Sigmoid colon (tissue), 7 donors: ENCODE data around the gene ACSF2. TPM values are rescaled to one million over a fixed set of nuclear protein-coding genes. Genes with fewer than 3 reads are reported as not detected.

ENCODE experiments used
- DNase-seq: peaks from one replicate; pipeline ENCODE4 v3.0.0-alpha.2; 2019
- H3K27ac ChIP-seq, 4 donors: fragments of 200-600 bp; sonication (generic); one replicate each; pipeline ENCODE4 v1.5.1; 2016 to 2019; ENCODE audit warnings: mild to moderate bottlenecking in 1 of 4
- H3K27me3 ChIP-seq, 3 donors: fragments of 200-600 bp; sonication (generic); one replicate each; pipeline ENCODE4 v1.5.1; 2019; ENCODE audit warnings: mild to moderate bottlenecking in 1 of 3
- H3K36me3 ChIP-seq, 4 donors: fragments of 200-600 bp; sonication (generic); one replicate each; pipeline ENCODE4 v1.5.1; 2016 to 2019
- H3K4me1 ChIP-seq, 4 donors: fragments of 200-600 bp; sonication (generic); one replicate each; pipeline ENCODE4 v1.5.1; 2017 to 2019
- H3K4me3 ChIP-seq, 4 donors: fragments of 200-600 bp; sonication (generic); one replicate each; pipeline ENCODE4 v1.5.1; 2017 to 2019; ENCODE audit warnings: mild to moderate bottlenecking in 2 of 4, moderate library complexity in 1 of 4
- H3K9me3 ChIP-seq, 4 donors: fragments of 200-600 bp in 3 of 4; sonication (generic) in 3 of 4; one replicate each; pipeline versions ENCODE4 v1.5.1 to v1.6.1; 2013 to 2019
- EP300 ChIP-seq, 4 donors: sonication (generic); formaldehyde crosslinking; IDR thresholded peaks; one replicate each; pipeline ENCODE4 v1.6.1; 2017; ENCODE audit warnings: antibody characterized with exemption in 4 of 4
- POLR2A ChIP-seq, 2 donors: fragments of 450-650 bp; IDR thresholded peaks; one replicate each; pipeline ENCODE4 v1.6.1; 2016; ENCODE audit warnings: antibody characterized with exemption in 2 of 2, mild to moderate bottlenecking in 2 of 2, moderate library complexity in 2 of 2
- POLR2AphosphoS5 ChIP-seq, 4 donors: sonication (generic); formaldehyde crosslinking; IDR thresholded peaks; one replicate each; pipeline ENCODE4 v1.6.1; 2017; ENCODE audit warnings: antibody characterized with exemption in 4 of 4
- WGBS, 2 donors: extraction: QIAGEN DNeasy Blood & Tissue Kit; methylation state at CpG; one replicate each; pipeline ENCODE4 v1.1.7; 2013; 5-methylcytosine and 5-hydroxymethylcytosine counted together
- intact Hi-C: fragments of 100-400 bp; cut with DNase I; formaldehyde crosslinking; loops from one replicate; pipeline ENCODE4 v1.15.1; 2023
- polyA plus RNA-seq, 3 donors: library from polyadenylated mRNA; stranded (reverse); fragments of 200-250 nt; gene quantifications; one replicate each; pipeline ENCODE4 v1.2.3, GENCODE V29; 2013
- total RNA-seq, 4 donors: library from RNA; depleted of rRNA; stranded (reverse); fragments of >200 nt; gene quantifications; one replicate each; pipeline ENCODE4 v1.1.0, GENCODE V29; 2016
- TF ChIP-seq, protein P1 (sequence below), 4 experiments: fragments of 450-650 bp in 3 of 4; fragments of 200-600 bp in 1 of 4; IDR thresholded peaks; one replicate each; pipeline ENCODE4 v1.5.1; 2016 to 2019; ENCODE audit warnings: antibody characterized with exemption in 4 of 4, mild to moderate bottlenecking in 3 of 4, moderate library complexity in 2 of 4
- donor health status: healthy with polysubstance abuse.
- donor health status: Bipolar disorder and iron deficiency.
- donor health status: healthy.

Gene ACSF2
- total and polyA plus RNA-seq, 7 donors: 8.2 to 61.7 (median 28.5) TPM

DNA sequence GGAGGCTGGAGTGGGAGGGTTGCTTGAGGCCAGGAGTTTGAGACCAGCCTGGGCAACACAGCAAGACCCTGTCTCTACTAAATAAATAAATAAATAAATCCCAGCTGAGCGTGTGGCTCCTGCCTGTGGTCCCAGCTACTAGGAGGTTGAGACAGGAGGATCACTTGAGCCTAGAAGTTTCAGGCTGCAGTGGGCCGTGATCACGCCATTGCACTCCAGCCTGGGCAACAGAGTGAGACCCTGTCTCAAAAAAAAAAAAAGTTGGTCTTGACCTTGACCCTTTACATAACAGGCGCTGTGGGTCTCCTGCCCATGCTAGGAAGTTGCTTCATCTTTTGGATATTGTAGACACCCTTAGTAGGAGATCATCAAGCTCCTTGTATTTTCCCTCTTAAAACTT lies 11.4 kb downstream of the ACSF2 start:
- Histone ChIP-seq H3K9me3 (no peaks in the 10 kb centered on the region), H3K4me3 (no peak overlapping the region), H3K4me1 (no peaks in the 10 kb centered on the region), H3K27me3 (no peaks in the 10 kb centered on the region), H3K27ac (no peak overlapping the region), H3K36me3 (peaks cover 0 to 7% (median 0%) of the 10 kb centered on the region in 4 donors)
- 98% methylated on average over 4 of the region's 4 CpGs for WGBS, 2 donors
- no peak for TF ChIP-seq POLR2A (IDR thresholded peaks at IDR 0.05)
- TF ChIP-seq, protein P1, sequence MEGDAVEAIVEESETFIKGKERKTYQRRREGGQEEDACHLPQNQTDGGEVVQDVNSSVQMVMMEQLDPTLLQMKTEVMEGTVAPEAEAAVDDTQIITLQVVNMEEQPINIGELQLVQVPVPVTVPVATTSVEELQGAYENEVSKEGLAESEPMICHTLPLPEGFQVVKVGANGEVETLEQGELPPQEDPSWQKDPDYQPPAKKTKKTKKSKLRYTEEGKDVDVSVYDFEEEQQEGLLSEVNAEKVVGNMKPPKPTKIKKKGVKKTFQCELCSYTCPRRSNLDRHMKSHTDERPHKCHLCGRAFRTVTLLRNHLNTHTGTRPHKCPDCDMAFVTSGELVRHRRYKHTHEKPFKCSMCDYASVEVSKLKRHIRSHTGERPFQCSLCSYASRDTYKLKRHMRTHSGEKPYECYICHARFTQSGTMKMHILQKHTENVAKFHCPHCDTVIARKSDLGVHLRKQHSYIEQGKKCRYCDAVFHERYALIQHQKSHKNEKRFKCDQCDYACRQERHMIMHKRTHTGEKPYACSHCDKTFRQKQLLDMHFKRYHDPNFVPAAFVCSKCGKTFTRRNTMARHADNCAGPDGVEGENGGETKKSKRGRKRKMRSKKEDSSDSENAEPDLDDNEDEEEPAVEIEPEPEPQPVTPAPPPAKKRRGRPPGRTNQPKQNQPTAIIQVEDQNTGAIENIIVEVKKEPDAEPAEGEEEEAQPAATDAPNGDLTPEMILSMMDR (IDR thresholded peaks at IDR 0.05): no peak
- no peak for TF ChIP-seq EP300 (IDR thresholded peaks at IDR 0.05)
- no peak for TF ChIP-seq POLR2AphosphoS5 (IDR thresholded peaks at IDR 0.05)
- no peak for DNase-seq
- intact Hi-C loops: no loop called here

DNA sequence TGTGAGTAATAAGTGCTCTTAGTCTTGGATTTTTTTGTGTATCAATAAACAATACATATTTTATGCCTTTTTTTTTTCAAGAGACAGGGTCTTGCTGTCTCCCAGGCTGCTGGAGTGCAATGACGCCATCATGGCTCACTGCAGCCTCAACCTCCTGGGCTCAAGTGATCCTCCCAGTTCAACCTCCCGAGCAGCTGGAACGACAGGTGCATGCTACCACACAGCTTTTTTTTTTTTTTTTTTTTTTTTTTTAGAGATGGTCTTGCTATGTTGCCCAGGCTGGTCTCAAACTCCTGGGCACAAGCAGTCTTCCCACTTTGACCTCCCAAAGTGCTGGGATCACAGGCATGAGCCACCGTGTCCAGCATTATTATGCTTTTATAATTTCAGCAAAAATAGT lies 13.0 kb downstream of the ACSF2 start:
- Histone ChIP-seq H3K27me3 (no peaks in the 10 kb centered on the region), H3K4me1 (no peaks in the 10 kb centered on the region), H3K36me3 (no peaks in the 10 kb centered on the region), H3K27ac (no peak overlapping the region), H3K9me3 (no peaks in the 10 kb centered on the region), H3K4me3 (no peak overlapping the region)
- intact Hi-C loops: no loop called here
- TF ChIP-seq POLR2A (IDR thresholded peaks at IDR 0.05) (no peak), POLR2AphosphoS5 (IDR thresholded peaks at IDR 0.05) (no peak), EP300 (IDR thresholded peaks at IDR 0.05) (no peak)
- TF ChIP-seq, protein P1 (IDR thresholded peaks at IDR 0.05): no peak
- no peak for DNase-seq
- 78 to 94% methylated on average over 4 of the region's 4 CpGs for WGBS, 2 donors

DNA sequence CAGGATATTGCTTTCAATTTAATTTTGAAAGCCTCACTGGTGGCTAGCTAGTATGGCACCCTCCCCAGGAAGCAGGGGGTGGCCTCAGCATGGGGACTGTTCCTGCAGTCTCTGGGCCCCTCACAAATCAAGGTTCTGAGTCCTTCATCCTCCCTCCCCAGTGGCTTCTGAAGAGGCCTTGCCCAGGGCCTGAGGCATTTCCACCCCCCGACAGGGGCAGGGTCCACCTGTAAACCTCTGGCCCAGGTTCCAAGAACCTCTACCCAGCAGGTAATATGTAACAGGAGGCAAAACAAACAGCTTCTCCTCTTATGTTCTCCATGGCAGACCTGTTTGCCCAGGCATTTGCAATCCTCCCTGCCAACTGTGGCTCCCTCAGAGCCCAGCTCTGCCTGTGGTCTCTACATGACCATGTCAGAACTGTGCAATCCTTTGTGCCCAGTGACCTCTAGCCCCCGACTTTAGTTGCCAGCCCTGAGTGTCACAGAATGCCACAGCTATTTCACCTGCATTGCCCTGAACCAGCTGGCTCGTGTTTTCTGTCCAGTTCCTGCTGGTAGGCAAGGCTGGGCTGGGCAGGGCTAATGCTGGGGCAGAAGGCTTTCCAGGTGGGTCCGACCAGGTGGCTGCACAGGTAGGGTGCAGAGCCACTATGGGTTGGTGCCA lies 14.3 kb downstream of the ACSF2 start:
- Histone ChIP-seq H3K27me3 (no peaks in the 10 kb centered on the region), H3K36me3 (no peaks in the 10 kb centered on the region), H3K27ac (no peak overlapping the region), H3K4me3 (no peak overlapping the region), H3K4me1 (no peaks in the 10 kb centered on the region), H3K9me3 (no peaks in the 10 kb centered on the region)
- 16 to 73% methylated on average over 4 of the region's 4 CpGs for WGBS, 2 donors
- no peak for TF ChIP-seq EP300 (IDR thresholded peaks at IDR 0.05)
- TF ChIP-seq POLR2A (IDR thresholded peaks at IDR 0.05): no peak
- TF ChIP-seq, protein P1 (IDR thresholded peaks at IDR 0.05): no peak
- TF ChIP-seq POLR2AphosphoS5 (IDR thresholded peaks at IDR 0.05): no peak
- no peak for DNase-seq
- intact Hi-C loops: no loop called here

DNA sequence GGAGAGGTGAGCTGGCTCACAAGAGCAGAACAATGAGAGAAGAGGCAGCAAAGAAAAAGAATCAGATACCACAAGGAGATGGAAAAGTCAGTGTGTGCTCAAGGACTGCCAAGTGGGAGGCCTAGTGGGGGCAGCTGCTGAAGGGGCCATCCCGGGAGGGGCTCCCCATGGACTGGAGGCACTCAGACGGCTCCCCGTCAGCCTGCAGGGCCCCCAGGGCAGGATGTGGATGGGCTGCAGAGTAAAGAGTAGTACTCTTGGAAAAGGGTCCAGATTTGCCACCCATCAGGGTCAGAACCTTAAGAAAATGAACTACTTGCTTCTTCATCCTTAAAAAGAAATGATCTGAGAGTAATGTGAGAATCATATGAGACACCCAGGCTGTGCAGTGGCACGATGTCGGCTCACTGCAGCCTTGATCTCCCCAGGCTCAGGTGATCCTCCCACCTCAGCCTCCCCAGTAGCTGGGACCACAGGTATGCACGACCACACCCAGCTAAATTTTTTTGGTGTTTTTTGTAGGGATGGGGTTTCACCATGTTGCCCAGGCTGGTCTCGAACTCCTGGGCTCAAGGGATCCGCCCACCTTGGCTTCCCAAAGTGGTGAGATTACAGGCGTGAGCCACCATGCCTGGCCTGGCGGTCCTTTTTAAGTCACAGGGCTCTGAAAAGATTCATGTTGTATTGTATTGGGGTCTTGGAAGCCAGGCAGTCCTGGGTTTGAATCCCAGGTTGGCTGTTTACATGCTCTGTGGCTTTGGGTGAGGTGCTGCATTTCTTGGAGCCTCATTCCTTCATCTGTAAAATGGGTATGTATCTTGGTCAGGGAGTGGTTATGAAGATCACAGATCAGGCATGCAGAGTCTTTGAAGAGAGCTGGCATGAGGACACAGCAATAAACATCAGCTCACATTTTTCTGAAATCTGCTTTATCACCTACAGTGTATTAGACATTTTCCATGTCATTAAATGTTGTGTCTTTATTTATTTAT lies 15.1 kb downstream of the ACSF2 start:
- no peaks in the 10 kb centered on the region for H3K4me1 ChIP-seq
- no peak for DNase-seq
- H3K27ac ChIP-seq: no peak overlapping the region
- H3K36me3 ChIP-seq: no peaks in the 10 kb centered on the region
- H3K4me3 ChIP-seq: no peak overlapping the region
- H3K27me3 ChIP-seq: no peaks in the 10 kb centered on the region
- TF ChIP-seq POLR2A (IDR thresholded peaks at IDR 0.05) (no peak), POLR2AphosphoS5 (IDR thresholded peaks at IDR 0.05) (no peak), EP300 (IDR thresholded peaks at IDR 0.05) (no peak)
- TF ChIP-seq, protein P1 (IDR thresholded peaks at IDR 0.05): no peak
- WGBS, 2 donors: 58 to 84% methylated on average over 10 of the region's 10 CpGs
- intact Hi-C loops: no loop called here
- H3K9me3 ChIP-seq: no peaks in the 10 kb centered on the region
